Measurements from ENCODE around the gene LRRC4C.

The LRRC4C gene

GRCh38 chr11:40228662-40229061 is 1230.8 kb downstream of the LRRC4C start:
- no peak for TF ChIP-seq CTCF (IDR thresholded peaks at IDR 0.05; ENCODE audit: low read depth, low read length)
- no peak overlapping the region for H3K4me3 ChIP-seq (ENCODE audit: low read depth, low read length)

GRCh38 chr11:40227730-40228129 is 1231.7 kb downstream of the LRRC4C start:
- TF ChIP-seq CTCF (IDR thresholded peaks at IDR 0.05; ENCODE audit: low read depth, low read length), result no peak
- no peak overlapping the region for H3K4me3 ChIP-seq (ENCODE audit: low read depth, low read length)

GRCh38 chr11:40226654-40227053 is 1232.8 kb downstream of the LRRC4C start:
- TF ChIP-seq CTCF (IDR thresholded peaks at IDR 0.05; ENCODE audit: low read depth, low read length), result no peak
- no peak overlapping the region for H3K4me3 ChIP-seq (ENCODE audit: low read depth, low read length)

- no peak overlapping the region for H3K4me3 ChIP-seq (ENCODE audit: low read depth, low read length)
- no peak for TF ChIP-seq CTCF (IDR thresholded peaks at IDR 0.05; ENCODE audit: low read depth, low read length)
Measured at GRCh38 chr11:40223596-40224330, 1235.7 kb downstream of the LRRC4C start.

GRCh38 chr11:40219401-40219800 is 1240.1 kb downstream of the LRRC4C start:
- no peak overlapping the region for H3K4me3 ChIP-seq (ENCODE audit: low read depth, low read length)
- no peak for TF ChIP-seq CTCF (IDR thresholded peaks at IDR 0.05; ENCODE audit: low read depth, low read length)

- no peak for TF ChIP-seq CTCF (IDR thresholded peaks at IDR 0.05; ENCODE audit: low read depth, low read length)
Measured at GRCh38 chr11:40215556-40215955, 1243.9 kb downstream of the LRRC4C start.

GRCh38 chr11:40207416-40207815 is 1252.0 kb downstream of the LRRC4C start:
- H3K4me3 ChIP-seq (ENCODE audit: low read depth, low read length), result no peak overlapping the region
- no peak for TF ChIP-seq CTCF (IDR thresholded peaks at IDR 0.05; ENCODE audit: low read depth, low read length)

More at GRCh38 chr11:40215556-40215955, 1243.9 kb downstream of the LRRC4C start:
- no peak overlapping the region for H3K4me3 ChIP-seq (ENCODE audit: low read depth, low read length)

Data from WI38 (cell line).